GM21717 (cell line): ENCODE data around the gene RFPL2.
"Not testable (repeated sequence)": the region's sequence is repeated elsewhere in the genome, so short reads cannot be mapped to it uniquely, and the experiment has no call there.

Experiments
- ATAC-seq: cut with Tn5 transposase; IDR thresholded peaks from one replicate; pipeline ENCODE4 v1.9.1; 2021; ENCODE audit warnings: mild to moderate bottlenecking, moderate library complexity; ENCODE audit not compliant: unreplicated experiment

RFPL2 gene

DNA sequence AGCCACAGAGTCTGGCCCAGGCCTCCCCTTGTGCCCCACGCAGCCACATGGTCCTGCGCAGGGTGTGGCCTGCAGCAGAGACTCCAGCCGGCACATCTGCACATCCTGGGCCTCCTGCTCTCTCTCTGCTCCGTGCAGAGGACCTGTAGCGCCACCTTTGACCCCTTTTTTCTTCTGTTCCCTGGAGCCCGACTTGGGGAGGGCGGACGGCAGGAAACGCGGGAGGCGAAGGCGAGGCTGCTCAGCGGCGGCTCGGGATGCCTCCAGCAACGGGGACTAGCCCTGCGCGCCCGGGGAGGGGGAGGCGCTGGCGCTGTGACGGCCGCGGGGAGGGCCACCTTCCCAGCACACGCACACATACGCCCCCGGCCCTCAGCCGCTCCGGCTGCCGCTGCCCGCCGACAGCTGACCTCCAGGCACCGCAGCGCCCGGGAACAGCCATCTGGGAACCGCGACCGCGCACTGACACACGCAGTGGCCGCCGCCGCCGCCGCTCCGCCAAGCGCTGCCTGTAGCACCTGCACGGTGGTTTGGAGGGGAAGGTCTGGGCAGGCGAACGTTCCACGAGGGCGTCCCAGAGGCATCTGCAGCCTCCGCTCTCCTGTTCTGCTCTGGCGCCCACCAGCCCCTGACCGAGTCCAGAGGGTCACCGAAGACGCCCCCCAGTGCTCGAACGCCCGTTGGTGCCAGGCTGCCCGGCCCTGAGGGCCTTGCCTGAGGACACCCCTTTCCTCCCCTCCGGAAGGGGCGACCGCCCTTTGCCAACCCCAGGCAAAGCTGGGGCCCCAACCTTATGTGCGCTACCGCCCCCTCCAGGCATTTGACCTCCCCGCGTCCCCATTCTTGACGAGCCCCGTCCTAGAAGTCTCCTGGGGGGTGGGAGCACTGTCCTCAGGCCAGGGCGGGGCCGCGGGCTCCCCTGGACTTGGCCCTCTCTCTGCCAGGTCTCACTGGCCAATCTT is 28.9 kb downstream of the RFPL2 start:
- ATAC-seq: no peak

DNA sequence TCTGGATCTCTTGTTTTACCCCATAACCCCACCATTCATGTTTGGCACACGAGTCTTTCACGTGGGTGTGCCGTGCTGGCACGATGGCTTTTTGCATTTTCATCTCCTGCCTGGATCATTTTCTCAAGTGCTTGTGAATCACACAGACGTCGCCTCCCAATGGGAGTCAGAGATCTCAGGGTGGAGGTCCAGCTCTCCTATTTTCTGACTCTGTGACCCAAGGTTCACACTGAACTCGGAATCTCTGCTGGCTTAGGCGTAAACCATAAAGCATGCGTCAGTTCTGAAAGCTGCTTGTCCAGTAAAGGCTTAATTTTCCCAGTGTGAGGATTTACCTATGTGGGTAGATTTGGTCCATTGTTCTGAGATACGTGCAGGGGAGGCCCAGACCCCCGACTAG is 29.8 kb downstream of the RFPL2 start:
- no peak for ATAC-seq

DNA sequence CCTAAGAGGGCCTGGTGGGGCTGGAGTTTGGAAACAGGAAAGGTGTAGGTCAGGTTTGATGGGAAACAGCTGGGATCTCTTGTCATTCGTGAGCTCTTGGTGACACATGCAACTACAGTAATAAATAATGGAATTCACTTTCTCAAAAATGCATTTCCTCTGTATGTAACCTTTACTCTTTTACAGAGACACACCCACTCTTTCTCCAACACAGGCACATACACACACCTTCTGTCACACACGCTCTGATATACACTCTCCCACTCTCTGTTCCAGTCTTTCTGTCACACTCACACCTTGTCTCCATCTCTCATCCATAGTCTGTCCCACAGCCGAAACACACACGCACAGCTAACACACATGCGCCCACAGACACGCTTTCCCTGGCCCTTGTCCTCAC is 39.2 kb downstream of the RFPL2 start:
- ATAC-seq: no peak

DNA sequence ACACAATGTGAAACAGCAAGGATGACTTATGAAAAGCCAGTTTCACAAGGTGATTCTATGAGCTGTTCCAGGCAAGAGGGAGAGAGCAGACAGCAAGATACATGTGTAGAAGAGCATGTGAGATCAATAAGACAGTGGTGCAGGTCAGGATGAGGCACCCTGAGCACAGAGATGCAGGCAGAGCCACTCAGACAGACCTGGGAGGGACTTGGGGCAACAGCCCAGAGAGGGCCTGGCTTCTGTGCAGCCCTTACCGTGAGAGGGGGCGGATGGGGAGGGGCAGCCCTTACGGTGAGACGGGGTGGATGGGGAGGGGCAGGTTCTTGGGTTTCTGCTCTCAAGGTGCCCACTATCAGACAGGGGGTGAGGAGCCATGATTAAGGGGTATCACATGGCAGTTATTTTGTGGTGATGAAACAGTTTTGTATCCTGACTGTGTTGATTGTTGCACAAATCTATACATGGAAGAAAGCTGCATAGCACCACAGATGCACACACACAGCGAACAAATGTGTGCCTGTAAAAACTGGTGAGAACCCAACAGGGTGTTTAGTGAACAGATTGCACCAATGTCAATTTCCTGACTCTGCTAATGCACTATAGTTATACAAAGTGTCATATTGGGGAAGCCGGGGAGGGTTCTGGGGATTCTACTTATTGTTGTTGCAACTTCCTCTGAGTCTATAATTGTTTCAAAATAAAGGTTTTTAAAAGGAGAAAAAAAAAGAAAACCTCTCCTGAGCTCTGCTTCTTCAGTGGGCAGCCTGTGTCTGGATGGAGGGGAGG is 40.6 kb downstream of the RFPL2 start:
- no peak for ATAC-seq

DNA sequence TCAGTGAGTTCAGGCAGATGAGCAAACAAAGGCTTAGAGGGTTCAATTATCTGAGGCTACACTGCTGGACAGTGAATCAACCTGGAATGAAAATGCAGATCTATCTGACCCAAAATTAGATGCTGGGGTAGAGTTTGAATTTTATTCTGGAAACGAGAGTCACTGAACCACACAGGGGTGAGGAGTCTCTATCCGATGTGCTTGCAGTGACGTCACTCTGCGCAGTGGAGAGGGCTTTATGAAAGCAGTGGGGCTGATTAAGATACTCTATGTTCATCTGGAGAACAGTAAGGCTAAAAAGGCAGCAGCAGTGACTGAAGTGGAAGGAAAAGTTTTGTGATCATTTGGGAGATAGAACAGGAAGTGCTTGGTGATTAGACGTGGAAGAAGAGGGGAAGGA is 44.5 kb downstream of the RFPL2 start:
- not testable (repeated sequence) for ATAC-seq

DNA sequence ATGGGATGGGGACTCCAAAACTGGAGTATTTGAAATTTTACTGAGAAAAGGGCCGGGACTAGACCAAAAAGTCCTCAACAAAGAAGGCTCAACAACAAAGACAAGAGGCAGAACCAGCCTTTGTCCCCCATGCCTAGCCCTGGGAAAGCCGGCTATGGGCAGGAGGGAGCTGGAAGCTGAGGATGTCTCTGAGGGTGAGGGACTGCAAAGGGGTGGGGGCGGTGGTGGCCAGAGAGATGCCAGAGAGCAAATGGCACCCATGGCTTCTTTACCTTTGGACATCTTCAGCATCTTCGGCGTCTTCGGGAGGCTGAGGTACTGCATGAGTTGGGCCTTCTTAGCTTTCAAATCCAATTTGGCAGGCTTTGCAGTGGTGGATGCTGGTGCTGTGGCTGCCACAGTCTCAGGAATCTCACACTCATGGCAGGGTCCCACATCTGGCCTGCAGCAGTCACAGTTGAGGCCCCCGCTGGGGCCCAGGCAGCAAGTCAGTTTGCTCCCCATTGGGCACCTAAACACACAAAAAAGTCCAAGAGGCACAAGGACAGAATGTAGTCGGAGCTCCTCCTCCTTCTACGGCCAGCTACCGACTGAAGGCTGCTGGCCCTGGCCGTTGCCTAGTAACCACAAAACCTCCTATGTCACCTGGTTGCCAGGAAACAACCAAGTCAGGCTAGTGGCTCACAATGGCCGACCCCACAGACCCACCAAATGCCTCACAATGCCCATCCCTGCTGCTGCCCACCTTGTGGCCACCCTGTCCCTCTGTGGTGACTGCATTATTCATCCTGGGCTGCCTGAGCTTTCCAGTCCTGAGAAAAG is 46.0 kb downstream of the RFPL2 start, which contains the start of gene C22orf42:
TSS of gene C22orf42 (minus strand) at position 592 of the 822 bp plus-strand sequence. CDS start at position 504, 88 bp downstream.
- no peak for ATAC-seq

DNA sequence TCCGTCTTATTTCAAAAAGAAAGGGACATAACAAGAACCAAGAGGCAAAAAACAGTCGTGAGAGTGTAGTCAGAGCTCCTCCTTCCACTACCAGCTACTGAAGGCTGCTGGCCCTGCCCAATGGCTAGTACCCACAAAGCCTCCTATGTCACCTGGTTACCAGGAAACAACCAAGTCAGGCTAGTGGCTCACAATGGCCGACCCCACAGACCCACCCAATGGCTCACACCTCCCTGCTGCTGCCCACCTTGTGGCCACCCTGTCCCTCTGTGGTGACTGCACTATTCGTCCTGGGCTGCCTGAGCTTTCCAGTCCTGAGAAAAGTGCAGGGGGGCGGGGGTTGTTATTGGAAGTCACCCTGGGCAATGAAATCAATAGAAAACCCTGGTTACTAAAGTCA is 47.2 kb downstream of the RFPL2 start:
- not testable (repeated sequence) for ATAC-seq

DNA sequence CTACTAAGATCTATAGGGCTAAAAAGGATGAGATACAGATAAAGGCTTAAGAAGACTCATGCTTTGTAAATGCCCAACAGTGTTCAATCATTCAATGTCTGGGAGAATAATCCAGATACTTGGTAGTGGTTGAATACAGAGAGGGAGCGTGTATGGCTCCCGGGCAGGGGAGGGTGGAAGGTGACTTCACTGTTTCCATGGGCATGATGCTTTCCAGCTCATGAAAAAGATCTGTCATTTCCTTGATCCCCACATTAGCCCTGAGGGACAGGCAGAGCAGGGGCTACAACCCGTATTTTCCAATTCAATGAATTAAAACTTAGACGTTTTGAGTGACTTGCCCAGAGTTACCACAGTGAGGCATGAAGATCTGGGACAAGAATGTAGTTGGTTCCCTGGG is 50.1 kb downstream of the RFPL2 start:
- not testable (repeated sequence) for ATAC-seq

DNA sequence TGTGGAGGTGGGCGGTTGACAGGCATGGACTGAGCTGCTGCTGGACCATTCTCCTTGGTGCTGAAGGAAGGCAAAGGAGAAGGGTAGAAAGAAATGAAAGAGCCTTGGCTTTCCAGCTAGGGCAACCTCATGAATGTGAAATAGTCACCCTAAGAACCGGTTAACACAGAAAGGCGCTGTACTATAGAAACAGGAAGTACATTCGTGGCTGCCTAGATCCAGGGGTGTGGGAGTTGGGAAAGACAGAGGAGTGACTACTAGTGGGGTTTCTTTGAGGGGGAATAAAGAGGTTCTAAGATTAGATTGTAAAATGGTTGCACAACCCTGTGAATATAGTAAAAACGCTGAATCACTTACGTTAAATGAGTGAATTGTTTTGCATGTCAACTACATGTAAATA is 53.2 kb downstream of the RFPL2 start:
- not testable (repeated sequence) for ATAC-seq

DNA sequence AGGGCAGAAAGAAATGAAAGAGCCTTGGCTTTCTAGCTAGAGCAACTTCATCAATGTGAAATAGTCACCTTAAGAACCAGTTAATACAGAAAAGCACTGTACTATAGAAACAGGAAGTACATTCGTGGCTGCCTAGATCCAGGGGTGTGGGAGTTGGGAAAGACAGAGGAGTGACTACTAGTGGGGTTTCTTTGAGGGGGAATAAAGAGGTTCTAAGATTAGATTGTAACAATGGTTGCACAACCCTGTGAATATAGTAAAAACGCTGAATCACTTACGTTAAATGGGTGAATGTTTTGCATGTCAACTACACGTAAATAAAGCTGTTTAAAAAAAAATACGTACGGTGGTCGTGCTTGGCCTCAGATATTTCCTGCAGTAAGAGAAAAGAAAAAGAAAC is 54.2 kb downstream of the RFPL2 start:
- ATAC-seq: not testable (repeated sequence)

DNA sequence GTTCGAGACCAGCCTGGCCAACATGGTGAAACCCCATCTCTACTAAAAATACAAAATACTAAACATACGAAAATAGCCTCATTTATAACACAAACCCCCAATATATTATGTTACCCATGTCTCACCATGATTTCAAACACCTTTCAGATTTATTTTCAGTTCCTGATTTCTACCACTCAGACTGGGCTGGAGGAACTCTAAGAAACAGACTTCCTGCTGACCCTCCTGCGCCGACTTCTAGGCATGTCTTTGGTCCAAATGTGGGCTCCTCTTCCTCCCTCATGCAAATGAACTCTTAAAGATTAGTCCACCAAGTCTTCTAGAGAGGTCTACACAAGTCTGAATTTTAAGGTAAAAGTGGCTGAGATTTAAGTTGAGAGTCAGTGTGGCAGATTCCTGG is 56.5 kb downstream of the RFPL2 start:
- not testable (repeated sequence) for ATAC-seq

DNA sequence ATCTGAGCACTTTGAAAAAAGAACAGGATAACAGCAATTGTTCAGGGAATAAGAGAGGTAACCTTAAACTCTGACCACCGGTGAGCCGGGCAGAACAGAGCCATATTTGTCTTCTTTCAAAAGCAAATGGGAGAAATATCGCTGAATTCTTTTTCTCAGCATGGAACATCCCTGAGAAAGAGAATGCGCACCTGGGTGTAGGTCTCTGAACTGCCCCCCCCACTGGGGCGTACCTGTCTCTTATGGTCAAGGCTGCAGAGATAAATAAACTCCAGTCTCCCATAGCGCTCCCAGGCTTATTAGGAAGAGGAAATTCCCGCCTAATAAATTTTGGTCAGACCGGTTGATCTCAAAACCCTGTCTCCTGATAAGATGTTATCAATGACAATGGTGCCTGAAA is 57.7 kb downstream of the RFPL2 start:
- ATAC-seq: not testable (repeated sequence)

DNA sequence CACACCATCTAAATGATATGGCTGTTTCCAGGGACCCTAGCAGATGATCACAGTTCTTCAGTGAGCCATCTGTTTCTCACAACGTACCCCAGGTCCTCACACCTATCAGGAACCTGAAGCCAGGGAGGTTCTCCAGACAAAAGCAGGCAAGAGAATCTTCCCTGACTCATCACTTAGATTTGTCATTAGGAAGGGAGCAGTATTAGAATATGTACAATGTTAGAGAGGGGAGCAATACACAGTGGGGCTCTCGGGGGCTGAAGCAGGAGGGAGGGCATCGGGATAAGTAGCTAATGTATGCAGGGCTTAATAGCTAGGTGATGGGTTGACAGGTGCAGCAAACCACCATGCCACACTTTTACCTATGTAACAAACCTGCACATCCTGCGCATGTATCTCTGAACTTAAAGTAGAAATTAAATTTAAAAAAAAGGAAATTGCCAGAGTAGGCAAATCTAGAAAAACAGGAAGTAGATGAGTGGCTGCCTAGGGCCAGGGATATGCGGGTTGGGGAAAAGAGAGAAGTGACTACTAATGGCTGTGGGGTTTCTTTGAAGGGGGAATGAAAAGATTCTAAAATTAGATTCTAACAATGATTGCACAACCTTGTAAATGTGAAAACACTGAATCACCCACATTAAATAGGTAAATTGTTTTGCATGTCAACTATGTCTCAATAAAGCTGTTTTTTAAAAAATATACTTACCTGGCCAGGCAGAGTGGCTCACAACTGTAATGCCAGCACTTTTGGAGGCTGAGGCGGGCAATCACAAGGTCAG is 60.2 kb downstream of the RFPL2 start:
- ATAC-seq: no peak

DNA sequence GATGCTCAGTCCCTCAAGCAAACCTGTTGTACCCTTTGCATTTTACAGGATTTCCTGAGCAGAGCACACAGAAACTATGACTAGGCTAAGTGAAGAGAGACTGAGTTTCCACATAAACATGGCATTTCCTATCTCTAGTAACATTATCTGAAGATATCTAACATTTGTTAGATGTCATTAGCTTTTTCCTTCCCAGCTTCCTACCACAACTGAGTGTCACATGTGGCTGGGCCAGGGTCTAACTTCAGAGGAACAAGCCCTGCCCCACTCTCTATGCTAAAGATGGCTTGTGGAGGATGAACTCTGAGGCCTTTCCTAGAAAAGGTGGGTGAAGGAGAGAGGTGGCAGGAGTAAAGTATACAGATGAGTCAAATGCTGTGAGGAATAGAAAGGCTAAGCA is 62.3 kb downstream of the RFPL2 start:
- no peak for ATAC-seq

DNA sequence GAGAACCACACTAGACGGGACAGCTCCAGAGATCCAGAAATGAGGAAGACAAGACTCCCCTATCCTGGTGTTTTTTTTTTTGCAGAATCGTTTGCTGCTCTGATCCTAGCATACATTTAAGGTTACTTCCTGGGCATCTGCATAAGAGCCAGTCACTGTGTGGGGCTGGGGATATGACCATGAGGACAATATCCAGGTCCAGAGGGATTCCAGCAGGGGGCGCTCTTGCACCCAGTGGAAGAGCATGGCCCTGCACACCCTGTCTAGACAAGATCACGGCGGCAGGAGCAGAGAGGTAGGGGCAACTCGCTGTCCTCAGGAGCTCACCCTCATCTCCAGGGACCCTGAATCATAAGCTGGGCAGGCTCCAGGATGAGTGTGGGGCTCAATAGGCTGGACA is 64.2 kb downstream of the RFPL2 start:
- not testable (repeated sequence) for ATAC-seq
